GM23248 (cell line): ENCODE results near the gene KAZN. TPM values are rescaled to one million over a fixed set of nuclear protein-coding genes. Genes with fewer than 3 reads are reported as not detected.

Source experiments
- DNase-seq: peaks from one replicate; pipeline ENCODE4 v3.0.0-alpha.2; 2015
- H2AFZ ChIP-seq: fragments of 200-600 bp; sonication (generic); 2 replicates; pipeline ENCODE4 v1.6.1; 2016; ENCODE audit warnings: antibody characterized with exemption
- H3F3A ChIP-seq: fragments of 200-600 bp; sonication (generic); 2 replicates; pipeline ENCODE4 v1.6.1; 2016; ENCODE audit warnings: mild to moderate bottlenecking, antibody characterized with exemption, mixed run types; ENCODE audit not compliant: insufficient read depth
- H3K27ac ChIP-seq: fragments of 200-600 bp; sonication (generic); 2 replicates; pipeline ENCODE4 v1.5.1; 2016; ENCODE audit warnings: mild to moderate bottlenecking
- H3K27me3 ChIP-seq: fragments of 200-600 bp; sonication (generic); replicated peaks from 2 replicates; pipeline ENCODE4 v1.6.1; 2016; ENCODE audit warnings: mild to moderate bottlenecking; ENCODE audit not compliant: insufficient read depth
- H3K36me3 ChIP-seq: fragments of 200-600 bp; sonication (generic); 2 replicates; pipeline ENCODE4 v1.6.1; 2016; ENCODE audit warnings: low read depth, mild to moderate bottlenecking
- H3K4me1 ChIP-seq: fragments of 200-600 bp; sonication (generic); 2 replicates; pipeline ENCODE4 v1.6.1; 2016; ENCODE audit warnings: mild to moderate bottlenecking; ENCODE audit not compliant: insufficient read depth
- H3K4me2 ChIP-seq: fragments of 200-600 bp; sonication (generic); one replicate; pipeline ENCODE4 v1.6.1; 2016; ENCODE audit warnings: mild to moderate bottlenecking; ENCODE audit not compliant: unreplicated experiment
- H3K4me3 ChIP-seq: fragments of 200-600 bp; sonication (generic); 2 replicates; pipeline ENCODE4 v1.5.1; 2016; ENCODE audit warnings: mild to moderate bottlenecking
- H3K79me2 ChIP-seq: fragments of 200-600 bp; sonication (generic); 2 replicates; pipeline ENCODE4 v1.6.1; 2016; ENCODE audit warnings: mild to moderate bottlenecking; ENCODE audit not compliant: insufficient read depth
- H3K9ac ChIP-seq: fragments of 200-600 bp; sonication (generic); 2 replicates; pipeline ENCODE4 v1.6.1; 2016; ENCODE audit warnings: mild to moderate bottlenecking
- H3K9me2 ChIP-seq: fragments of 200-600 bp; sonication (generic); 2 replicates; pipeline ENCODE4 v1.6.1; 2016; ENCODE audit warnings: mixed run types, mild to moderate bottlenecking, moderate library complexity; ENCODE audit not compliant: insufficient read depth
- H3K9me3 ChIP-seq: fragments of 200-600 bp; sonication (generic); one replicate; pipeline ENCODE4 v1.6.1; 2017; ENCODE audit warnings: low read depth
- H4K20me1 ChIP-seq: fragments of 200-600 bp; sonication (generic); 2 replicates; pipeline ENCODE4 v1.6.0; 2016; ENCODE audit not compliant: insufficient read depth
- EZH2 ChIP-seq: fragments of 200-600 bp; sonication (generic); IDR thresholded peaks from 2 replicates; pipeline ENCODE4 v1.6.1; 2018; ENCODE audit warnings: antibody characterized with exemption, mild to moderate bottlenecking; ENCODE audit not compliant: insufficient read depth, poor library complexity, severe bottlenecking
- EZH2phosphoT487 ChIP-seq: fragments of 200-600 bp; sonication (generic); IDR thresholded peaks from 2 replicates; pipeline ENCODE4 v1.6.1; 2018; ENCODE audit warnings: antibody characterized with exemption, moderate library complexity, mild to moderate bottlenecking, low read depth; ENCODE audit not compliant: insufficient read depth
- WGBS, 2 experiments: methylation state at CpG; one replicate each; pipeline ENCODE4 v1.1.6; 2015 to 2017; ENCODE audit warnings: low lambda C conversion rate in 2 of 2, low coverage in 1 of 2; ENCODE audit errors: missing lambda C conversion rate in 2 of 2; 5-methylcytosine and 5-hydroxymethylcytosine counted together
- in situ Hi-C: fragments of 300-500 bp; cut with MboI; formaldehyde crosslinking; loops from 2 replicates; pipeline ENCODE4 v1.15.0; 2020
- polyA plus RNA-seq: library from polyadenylated mRNA; unstranded; fragments of >200 nt; fragmentation: Nextera tagmentation; extraction: Ambion mirVana; gene quantifications from 2 replicates; pipeline ENCODE4 v1.2.1, GENCODE V29; 2016
- total RNA-seq: library from RNA; depleted of rRNA; stranded (reverse); fragments of >200 nt; shearing (Covaris generic); gene quantifications from 2 replicates; pipeline ENCODE4 v1.2.3, GENCODE V29; 2014

KAZN gene
- total and polyA plus RNA-seq, 2 experiments from 2014 or later: 4.9 to 7.2 TPM

DNA sequence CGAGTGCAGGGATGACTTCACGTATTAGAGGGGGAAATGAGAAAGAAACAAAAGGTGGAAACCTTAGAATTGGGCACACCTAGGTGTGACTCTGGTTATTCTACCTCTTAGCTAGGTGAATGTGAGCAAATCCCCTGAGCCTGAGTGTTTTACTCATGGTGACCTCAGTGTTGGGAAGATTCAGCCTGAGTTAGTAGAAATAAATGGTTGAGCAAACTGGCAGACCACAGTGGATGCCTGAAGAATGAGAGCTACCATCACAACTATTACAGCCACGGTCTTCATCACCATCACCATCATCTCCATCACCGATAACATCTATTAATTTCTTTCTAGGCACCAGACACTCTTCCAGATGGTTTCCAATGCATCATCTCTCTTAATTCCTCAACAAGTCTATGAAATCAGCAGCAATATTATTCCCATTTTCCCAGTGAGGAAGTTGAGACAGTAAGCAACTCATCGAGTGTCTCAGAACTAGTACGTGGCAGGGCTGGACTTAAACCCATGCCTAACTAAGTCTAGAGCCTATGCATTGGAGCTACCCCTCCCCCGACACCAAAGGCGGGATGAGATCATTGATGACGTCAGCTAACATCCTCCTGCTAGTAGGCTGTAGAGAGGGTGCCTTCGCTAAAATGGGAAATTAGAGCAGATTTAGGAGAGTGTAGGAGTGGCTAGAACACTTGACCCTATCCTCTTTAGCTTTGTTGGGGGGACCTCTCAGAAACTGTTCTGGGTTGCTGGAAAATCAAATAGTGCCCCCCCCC lies 7.9 kb upstream of the KAZN start:
- H3K27me3 ChIP-seq: peaks cover 23% of the 10 kb centered on the region; the same call in 1 of the 2 replicates
- H4K20me1 ChIP-seq: no peaks in the 10 kb centered on the region
- H3K36me3 ChIP-seq: no peaks in the 10 kb centered on the region
- H3K27ac ChIP-seq: no peak overlapping the region
- no peak overlapping the region for H3K4me2 ChIP-seq
- 80% methylated on average over 10 of the region's 10 CpGs for WGBS, 2 experiments
- no peaks in the 10 kb centered on the region for H3K4me1 ChIP-seq
- H3K9me3 ChIP-seq: no peaks in the 10 kb centered on the region
- peak; percentile 6 for DNase-seq
- H2AFZ ChIP-seq: no peak overlapping the region
- no peaks in the 10 kb centered on the region for H3F3A ChIP-seq
- TF ChIP-seq EZH2phosphoT487 (no peak), EZH2 (no peak)
- H3K9me2 ChIP-seq: no peaks in the 10 kb centered on the region
- H3K4me3 ChIP-seq: no peak overlapping the region
- in situ Hi-C loops: no loop called here
- H3K9ac ChIP-seq: no peak overlapping the region
- no peaks in the 10 kb centered on the region for H3K79me2 ChIP-seq

GRCh38 chr1:14591600-14591999 lies 6.9 kb upstream of the KAZN start:
- H3K36me3 ChIP-seq: no peaks in the 10 kb centered on the region
- no peaks in the 10 kb centered on the region for H3F3A ChIP-seq
- no peaks in the 10 kb centered on the region for H4K20me1 ChIP-seq
- in situ Hi-C loops: no loop called here
- H3K79me2 ChIP-seq: no peaks in the 10 kb centered on the region
- H2AFZ ChIP-seq: no peak overlapping the region
- H3K9me3 ChIP-seq: no peaks in the 10 kb centered on the region
- no peak overlapping the region for H3K27ac ChIP-seq
- 89 to 94% methylated on average over 6 of the region's 6 CpGs for WGBS, 2 experiments
- H3K4me2 ChIP-seq: no peak overlapping the region
- H3K4me3 ChIP-seq: no peak overlapping the region
- H3K9me2 ChIP-seq: no peaks in the 10 kb centered on the region
- TF ChIP-seq EZH2phosphoT487 (no peak), EZH2 (no peak)
- H3K4me1 ChIP-seq: no peaks in the 10 kb centered on the region
- peaks cover 27% of the 10 kb centered on the region for H3K27me3 ChIP-seq
- no peak for DNase-seq
- H3K9ac ChIP-seq: no peak overlapping the region

GRCh38 chr1:14592004-14592631 lies 6.4 kb upstream of the KAZN start:
- in situ Hi-C loops: no loop called here
- no peaks in the 10 kb centered on the region for H3K79me2 ChIP-seq
- H3K9me2 ChIP-seq: no peaks in the 10 kb centered on the region
- no peak overlapping the region for H2AFZ ChIP-seq
- no peaks in the 10 kb centered on the region for H3F3A ChIP-seq
- H3K27me3 ChIP-seq: peaks cover 32% of the 10 kb centered on the region
- no peaks in the 10 kb centered on the region for H4K20me1 ChIP-seq
- no peaks in the 10 kb centered on the region for H3K36me3 ChIP-seq
- no peaks in the 10 kb centered on the region for H3K9me3 ChIP-seq
- H3K9ac ChIP-seq: no peak overlapping the region
- H3K4me2 ChIP-seq: no peak overlapping the region
- TF ChIP-seq EZH2: no peak
- no peak for TF ChIP-seq EZH2phosphoT487
- DNase-seq: no peak
- H3K4me3 ChIP-seq: no peak overlapping the region
- H3K27ac ChIP-seq: no peak overlapping the region
- 66 to 77% methylated on average over 9 of the region's 9 CpGs for WGBS, 2 experiments
- H3K4me1 ChIP-seq: no peaks in the 10 kb centered on the region

- H3K4me1 ChIP-seq: no peaks in the 10 kb centered on the region
- WGBS, 2 experiments: 70 to 75% methylated on average over 4 of the region's 4 CpGs
These were observed 5.2 kb upstream of the KAZN start for GRCh38 chr1:14593302-14593701.

More at GRCh38 chr1:14593302-14593701, 5.2 kb upstream of the KAZN start:
- Histone ChIP-seq H4K20me1 (no peaks in the 10 kb centered on the region), H3K79me2 (no peaks in the 10 kb centered on the region), H3K9me2 (no peaks in the 10 kb centered on the region), H3K27ac (no peak overlapping the region), H3K9ac (no peak overlapping the region), H2AFZ (no peak overlapping the region), H3F3A (no peaks in the 10 kb centered on the region), H3K4me3 (no peak overlapping the region), H3K36me3 (no peaks in the 10 kb centered on the region), H3K4me2 (no peak overlapping the region), H3K9me3 (no peaks in the 10 kb centered on the region), H3K27me3 (peaks cover 35% of the 10 kb centered on the region)
- no peak for DNase-seq
- no peak for TF ChIP-seq EZH2phosphoT487
- no peak for TF ChIP-seq EZH2
- in situ Hi-C loops: no loop called here
